Activated CD4-positive, alpha-beta T cell treated with anti-CD3 and anti-CD28 coated beads, Interleukin-2, amount 10 ng/mL, durations not matched to agents 24 days and 14 days (primary cell): ENCODE measurements around the gene CRTC3. TPM values are rescaled to one million over a fixed set of nuclear protein-coding genes. Genes with fewer than 3 reads are reported as not detected.

ENCODE experiments used
- DNase-seq: peaks from one replicate; pipeline ENCODE4 v3.0.0; 2022
- H3K27ac Mint-ChIP-seq: one replicate; pipeline ENCODE4 v1.8.0; 2022; ENCODE audit warnings: mild to moderate bottlenecking, mixed read lengths
- H3K27me3 Mint-ChIP-seq: one replicate; pipeline ENCODE4 v1.8.0; 2022; ENCODE audit warnings: mixed read lengths
- H3K36me3 Mint-ChIP-seq: one replicate; pipeline ENCODE4 v1.8.0; 2022; ENCODE audit warnings: low read depth, mild to moderate bottlenecking, mixed read lengths
- H3K4me1 Mint-ChIP-seq: one replicate; pipeline ENCODE4 v1.8.0; 2021; ENCODE audit warnings: mixed read lengths
- H3K4me3 Mint-ChIP-seq: one replicate; pipeline ENCODE4 v1.8.0; 2022; ENCODE audit warnings: mild to moderate bottlenecking, moderate library complexity, mixed read lengths
- H3K9me3 Mint-ChIP-seq: one replicate; pipeline ENCODE4 v1.8.0; 2021; ENCODE audit warnings: mixed read lengths
- intact Hi-C: fragments of 100-400 bp; cut with micrococcal nuclease; formaldehyde crosslinking; loops from one replicate; pipeline ENCODE4 v1.15.1; 2023
- total RNA-seq: library from RNA; stranded (reverse); gene quantifications from 2 replicates; pipeline ENCODE4 v1.2.3, GENCODE V29; 2022

The CRTC3 gene
- total RNA-seq, 1 donor from 2014 or later: 54.2 TPM

DNA sequence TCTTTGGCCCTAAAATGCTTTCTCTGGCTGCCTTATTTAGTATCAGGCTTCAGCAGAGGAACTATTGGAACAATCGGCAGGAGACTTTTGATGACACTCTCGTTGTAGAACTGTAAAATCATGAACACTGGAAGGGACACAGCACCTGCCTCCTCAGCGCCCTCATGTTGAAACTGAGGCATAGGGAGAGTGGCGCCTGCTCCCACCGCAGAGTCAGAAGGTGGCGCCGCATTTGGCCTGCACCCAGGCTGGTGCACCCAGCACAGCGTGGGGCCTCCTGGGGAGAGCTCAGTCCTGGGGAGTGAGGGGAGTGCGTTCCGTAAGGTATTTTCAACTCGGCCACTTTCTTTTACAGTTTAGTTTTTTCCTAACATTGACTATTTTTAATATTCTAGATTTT lies 109.2 kb downstream of the CRTC3 start:
- DNase-seq: no peak
- H3K4me3 Mint-ChIP-seq: no peak overlapping the region
- intact Hi-C loops: no loop called here
- no peaks in the 10 kb centered on the region for H3K27me3 Mint-ChIP-seq
- H3K27ac Mint-ChIP-seq: no peak overlapping the region
- no peaks in the 10 kb centered on the region for H3K4me1 Mint-ChIP-seq
- H3K9me3 Mint-ChIP-seq: peaks cover 4% of the 10 kb centered on the region
- peaks cover 51% of the 10 kb centered on the region for H3K36me3 Mint-ChIP-seq

DNA sequence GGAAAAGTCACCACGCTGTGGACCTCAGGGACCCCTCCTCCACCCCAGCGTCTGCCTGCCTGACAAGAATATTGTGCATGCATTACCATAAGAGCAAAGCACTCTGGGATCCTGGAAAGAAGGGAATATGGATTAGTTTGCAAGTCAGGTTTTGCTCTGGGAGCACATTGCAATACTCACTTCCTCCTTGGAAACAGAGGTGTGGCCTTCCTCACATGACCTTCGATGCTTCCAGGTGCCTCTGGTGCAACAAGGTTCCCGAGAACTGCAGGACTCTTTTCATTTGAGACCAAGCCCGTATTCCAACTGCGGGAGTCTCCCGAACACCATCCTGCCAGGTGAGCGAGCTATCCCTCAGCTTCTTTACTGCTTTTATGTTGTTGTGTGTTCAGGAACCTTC lies 111.1 kb downstream of the CRTC3 start:
- H3K9me3 Mint-ChIP-seq: no peaks in the 10 kb centered on the region
- no peak overlapping the region for H3K27ac Mint-ChIP-seq
- no peak for DNase-seq
- no peaks in the 10 kb centered on the region for H3K27me3 Mint-ChIP-seq
- H3K4me1 Mint-ChIP-seq: no peaks in the 10 kb centered on the region
- intact Hi-C loops: no loop called here
- H3K36me3 Mint-ChIP-seq: peaks cover 44% of the 10 kb centered on the region
- H3K4me3 Mint-ChIP-seq: no peak overlapping the region

DNA sequence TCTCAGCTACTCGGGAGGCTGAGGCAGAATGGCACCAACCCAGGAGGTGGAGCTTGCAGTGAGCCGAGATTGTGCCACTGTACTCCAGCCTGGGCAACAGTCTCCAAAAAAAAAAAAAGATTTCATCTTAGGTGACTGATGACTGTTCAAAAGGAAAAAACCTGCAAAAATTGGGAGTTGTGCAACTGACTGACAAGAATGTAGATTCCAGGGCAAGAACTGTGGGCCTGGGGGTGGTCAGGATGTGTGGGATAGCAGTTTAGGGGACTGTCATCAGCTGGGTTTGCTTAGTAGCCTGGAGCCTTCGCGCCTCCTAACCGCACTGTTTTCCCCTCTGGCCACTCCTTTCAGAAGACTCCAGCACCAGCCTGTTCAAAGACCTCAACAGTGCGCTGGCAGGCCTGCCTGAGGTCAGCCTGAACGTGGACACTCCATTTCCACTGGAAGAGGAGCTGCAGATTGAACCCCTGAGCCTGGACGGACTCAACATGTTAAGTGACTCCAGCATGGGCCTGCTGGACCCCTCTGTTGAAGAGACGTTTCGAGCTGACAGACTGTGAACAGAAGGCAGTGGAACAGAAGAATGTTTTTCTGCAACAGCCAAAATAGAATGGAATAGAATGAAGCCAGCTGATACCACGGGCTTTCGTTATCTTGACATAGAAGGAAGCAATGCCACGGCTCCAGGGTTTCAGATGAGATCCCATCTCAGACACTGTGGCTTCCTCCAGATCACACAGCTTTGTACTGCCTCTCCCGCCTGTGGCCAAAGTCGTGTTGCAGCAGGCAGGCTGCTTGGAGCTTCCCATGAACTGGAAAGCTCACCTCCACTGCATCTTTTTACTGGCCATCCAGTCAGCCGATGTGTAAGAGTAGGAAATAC lies 112.1 kb downstream of the CRTC3 start:
- Mint-ChIP-seq H3K4me3 (no peak overlapping the region), H3K4me1 (peaks cover 3% of the 10 kb centered on the region), H3K27me3 (no peaks in the 10 kb centered on the region), H3K27ac (no peak overlapping the region), H3K36me3 (peaks cover 41% of the 10 kb centered on the region), H3K9me3 (no peaks in the 10 kb centered on the region)
- no peak for DNase-seq
- intact Hi-C loops: no loop called here

DNA sequence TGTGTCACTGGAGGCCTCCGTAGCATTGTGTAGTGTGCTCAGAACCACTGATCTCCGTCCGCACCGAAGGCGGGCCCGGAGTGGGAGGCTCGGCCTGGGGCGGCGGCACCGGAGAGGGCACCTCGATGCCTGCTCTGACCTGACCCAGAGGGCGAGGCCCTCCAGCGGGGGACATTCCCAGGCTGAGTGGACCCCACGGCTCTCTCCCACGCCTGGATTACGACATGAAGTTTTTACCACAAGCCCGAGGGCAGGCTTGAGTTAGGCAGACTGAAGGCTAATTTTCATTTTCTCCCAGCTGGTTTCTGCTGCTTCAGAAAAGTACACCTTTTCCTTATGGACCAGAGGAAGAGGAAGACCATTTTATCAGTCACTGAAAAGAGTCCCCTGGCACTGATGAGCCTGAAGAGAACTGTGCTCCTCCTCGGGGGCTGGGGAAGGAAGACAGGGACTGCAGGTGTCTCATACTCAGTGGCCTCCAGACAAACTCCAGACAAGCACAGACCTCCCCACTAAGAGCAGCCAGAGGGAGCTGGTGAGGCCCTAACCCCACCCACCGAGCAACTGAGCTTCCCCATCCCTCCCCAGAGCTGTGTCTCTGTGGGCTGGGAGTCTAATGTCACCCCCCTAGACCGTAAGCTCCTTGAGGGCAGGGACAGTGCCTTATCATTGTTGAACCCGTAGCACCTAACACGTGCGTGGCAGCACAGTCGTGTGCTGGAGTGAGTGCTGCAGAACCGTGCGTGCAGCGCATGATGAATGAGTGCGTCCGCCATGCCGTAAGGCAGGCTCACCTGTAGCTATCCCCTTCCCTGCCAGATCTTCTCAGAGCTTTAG lies 113.0 kb downstream of the CRTC3 start:
- no peak for DNase-seq
- peaks cover 4% of the 10 kb centered on the region for H3K4me1 Mint-ChIP-seq
- no peak overlapping the region for H3K4me3 Mint-ChIP-seq
- H3K27ac Mint-ChIP-seq: no peak overlapping the region
- no peaks in the 10 kb centered on the region for H3K9me3 Mint-ChIP-seq
- no peaks in the 10 kb centered on the region for H3K27me3 Mint-ChIP-seq
- peaks cover 41% of the 10 kb centered on the region for H3K36me3 Mint-ChIP-seq
- intact Hi-C loops: no loop called here

GRCh38 chr15:90643301-90643632 lies 113.5 kb downstream of the CRTC3 start:
- H3K27me3 Mint-ChIP-seq: no peaks in the 10 kb centered on the region
- intact Hi-C loops: no loop called here
- no peak overlapping the region for H3K4me3 Mint-ChIP-seq
- no peak overlapping the region for H3K27ac Mint-ChIP-seq
- no peak for DNase-seq
- no peaks in the 10 kb centered on the region for H3K9me3 Mint-ChIP-seq
- H3K4me1 Mint-ChIP-seq: peaks cover 8% of the 10 kb centered on the region
- H3K36me3 Mint-ChIP-seq: peaks cover 36% of the 10 kb centered on the region

DNA sequence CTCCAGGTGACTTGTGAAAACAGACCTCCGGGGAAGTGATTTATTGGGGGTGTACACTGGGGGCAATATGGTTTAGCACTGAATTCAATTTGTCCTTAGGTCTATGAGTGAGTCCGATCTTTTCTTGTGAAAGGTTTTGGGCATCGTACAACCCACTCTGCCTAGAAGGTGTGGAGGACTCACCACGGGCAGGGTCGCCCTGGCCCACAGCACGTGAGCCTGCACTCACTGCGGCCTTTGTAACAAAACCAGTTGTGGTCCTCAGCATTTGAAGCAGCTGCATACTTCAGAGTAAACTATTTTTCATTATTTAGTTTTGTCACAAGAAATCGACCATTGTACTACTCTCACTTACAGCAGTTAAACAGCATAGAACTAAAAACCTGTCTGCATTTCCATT lies 114.8 kb downstream of the CRTC3 start:
- Mint-ChIP-seq H3K36me3 (peaks cover 30% of the 10 kb centered on the region), H3K9me3 (no peaks in the 10 kb centered on the region), H3K27me3 (no peaks in the 10 kb centered on the region), H3K27ac (no peak overlapping the region), H3K4me1 (peaks cover 20% of the 10 kb centered on the region), H3K4me3 (no peak overlapping the region)
- DNase-seq: no peak
- intact Hi-C loops: no loop called here

GRCh38 chr15:90644952-90645725 lies 115.4 kb downstream of the CRTC3 start:
- intact Hi-C loops: loop anchor here (5.0 kb wide), 2 partner anchors 167 to 227 kb away; no protein-coding TSS in a partner anchor
- no peaks in the 10 kb centered on the region for H3K27me3 Mint-ChIP-seq
- no peak for DNase-seq
- no peaks in the 10 kb centered on the region for H3K9me3 Mint-ChIP-seq
- peak overlapping the region; percentile 73 for H3K27ac Mint-ChIP-seq
- H3K36me3 Mint-ChIP-seq: peaks cover 30% of the 10 kb centered on the region
- no peak overlapping the region for H3K4me3 Mint-ChIP-seq
- peaks cover 26% of the 10 kb centered on the region for H3K4me1 Mint-ChIP-seq

DNA sequence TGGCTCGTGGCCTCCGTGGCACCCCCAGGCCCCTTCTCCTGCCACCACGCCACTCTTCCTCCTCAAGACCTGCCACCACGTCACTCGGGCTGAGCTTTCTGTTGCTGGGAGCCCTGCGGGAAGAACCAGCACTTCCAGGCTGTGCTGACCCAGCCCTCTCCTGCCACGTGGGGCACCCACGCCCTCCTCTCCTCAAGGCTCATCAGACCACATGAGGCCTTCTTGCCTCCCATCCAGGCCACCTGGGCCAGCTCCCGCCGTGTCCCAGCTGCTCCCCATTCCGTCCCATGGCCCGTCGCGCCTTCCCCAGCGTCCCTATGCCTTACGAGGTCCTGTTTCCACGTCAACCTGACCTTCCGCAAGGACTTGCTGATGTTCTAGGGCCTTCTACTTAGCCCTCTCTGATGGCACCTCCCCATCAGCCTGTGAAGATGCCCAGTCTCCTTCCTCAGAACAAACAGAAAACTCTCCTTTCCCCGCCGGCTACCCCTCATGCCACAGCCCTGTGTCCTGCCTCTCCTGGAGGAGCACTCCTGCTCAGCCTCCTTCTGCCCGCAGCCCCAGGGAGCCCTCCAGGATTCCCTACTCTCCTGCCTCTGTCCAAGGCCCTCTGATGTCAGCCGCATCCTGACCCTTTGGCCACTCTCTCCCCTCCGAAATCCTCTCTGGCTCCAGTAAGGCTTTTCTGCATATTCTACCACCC lies 116.3 kb downstream of the CRTC3 start:
- Mint-ChIP-seq H3K4me1 (peaks cover 35% of the 10 kb centered on the region), H3K36me3 (peaks cover 28% of the 10 kb centered on the region), H3K4me3 (no peak overlapping the region), H3K9me3 (no peaks in the 10 kb centered on the region), H3K27ac (peak overlapping the region; percentile 73), H3K27me3 (no peaks in the 10 kb centered on the region)
- intact Hi-C loops: loop anchor here (5.0 kb wide), 2 partner anchors 166 to 226 kb away; no protein-coding TSS in a partner anchor
- peak; percentile 64 for DNase-seq

DNA sequence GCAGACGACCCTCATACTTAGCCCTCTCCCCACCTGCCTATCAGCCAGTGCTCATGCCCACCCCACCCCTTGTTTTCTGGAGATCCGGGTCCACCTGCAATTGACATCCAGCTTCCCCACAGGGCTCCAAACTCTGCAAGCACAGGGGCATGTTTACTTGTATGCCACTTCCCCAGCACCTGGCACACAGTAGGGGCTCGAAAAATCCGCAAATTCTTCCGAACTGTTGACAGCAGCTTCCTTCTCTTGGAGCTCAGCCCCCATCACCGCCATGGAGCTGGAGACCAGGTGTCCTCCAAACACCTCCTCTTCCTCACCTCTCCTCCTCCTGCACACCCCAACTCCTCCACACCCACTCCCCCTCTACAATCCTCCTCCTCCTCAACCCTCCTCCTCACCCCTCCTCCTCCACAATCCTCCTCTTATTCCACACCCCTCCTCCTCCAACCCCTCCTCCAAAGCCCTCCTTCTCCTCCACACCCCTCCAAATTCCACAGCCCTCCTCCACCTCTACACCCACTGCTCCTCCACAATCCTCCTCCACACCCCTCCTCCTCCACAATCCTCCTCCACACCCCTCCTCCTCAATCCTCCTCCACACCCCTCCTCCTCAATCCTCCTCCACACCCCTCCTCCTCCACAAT lies 117.1 kb downstream of the CRTC3 start:
- intact Hi-C loops: loop anchor here (5.0 kb wide), 2 partner anchors 166 to 226 kb away; no protein-coding TSS in a partner anchor
- peak overlapping the region; percentile 73 for H3K27ac Mint-ChIP-seq

DNA sequence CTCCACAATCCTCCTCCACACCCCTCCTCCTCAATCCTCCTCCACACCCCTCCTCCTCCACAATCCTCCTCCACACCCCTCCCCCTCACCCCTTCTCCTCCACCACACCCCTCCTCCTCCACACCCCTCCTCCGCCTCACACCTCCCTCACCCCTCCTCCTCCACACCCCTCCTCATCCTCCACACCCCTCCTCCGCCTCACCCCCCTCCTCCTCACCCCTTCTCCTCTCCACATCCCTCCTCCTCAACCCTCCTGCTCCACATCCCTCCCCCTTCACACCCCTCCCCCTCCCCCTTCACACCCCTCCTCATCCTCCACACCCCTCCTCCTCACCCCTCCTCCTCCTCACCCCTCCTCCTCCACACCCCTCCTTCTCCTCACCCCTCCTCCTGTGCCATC lies 117.6 kb downstream of the CRTC3 start:
- H3K4me1 Mint-ChIP-seq: peaks cover 39% of the 10 kb centered on the region
- peak overlapping the region; percentile 71 for H3K27ac Mint-ChIP-seq
- H3K36me3 Mint-ChIP-seq: peaks cover 22% of the 10 kb centered on the region
- H3K9me3 Mint-ChIP-seq: no peaks in the 10 kb centered on the region
- intact Hi-C loops: loop anchor here (5.0 kb wide), 2 partner anchors 165 to 225 kb away; no protein-coding TSS in a partner anchor
- DNase-seq: no peak
- H3K27me3 Mint-ChIP-seq: no peaks in the 10 kb centered on the region
- H3K4me3 Mint-ChIP-seq: no peak overlapping the region

More for the DNA sequence above, 117.1 kb downstream of the CRTC3 start:
- peak; percentile 63 for DNase-seq
- no peaks in the 10 kb centered on the region for H3K27me3 Mint-ChIP-seq
- no peak overlapping the region for H3K4me3 Mint-ChIP-seq
- no peaks in the 10 kb centered on the region for H3K9me3 Mint-ChIP-seq
- H3K4me1 Mint-ChIP-seq: peaks cover 39% of the 10 kb centered on the region
- peaks cover 28% of the 10 kb centered on the region for H3K36me3 Mint-ChIP-seq

DNA sequence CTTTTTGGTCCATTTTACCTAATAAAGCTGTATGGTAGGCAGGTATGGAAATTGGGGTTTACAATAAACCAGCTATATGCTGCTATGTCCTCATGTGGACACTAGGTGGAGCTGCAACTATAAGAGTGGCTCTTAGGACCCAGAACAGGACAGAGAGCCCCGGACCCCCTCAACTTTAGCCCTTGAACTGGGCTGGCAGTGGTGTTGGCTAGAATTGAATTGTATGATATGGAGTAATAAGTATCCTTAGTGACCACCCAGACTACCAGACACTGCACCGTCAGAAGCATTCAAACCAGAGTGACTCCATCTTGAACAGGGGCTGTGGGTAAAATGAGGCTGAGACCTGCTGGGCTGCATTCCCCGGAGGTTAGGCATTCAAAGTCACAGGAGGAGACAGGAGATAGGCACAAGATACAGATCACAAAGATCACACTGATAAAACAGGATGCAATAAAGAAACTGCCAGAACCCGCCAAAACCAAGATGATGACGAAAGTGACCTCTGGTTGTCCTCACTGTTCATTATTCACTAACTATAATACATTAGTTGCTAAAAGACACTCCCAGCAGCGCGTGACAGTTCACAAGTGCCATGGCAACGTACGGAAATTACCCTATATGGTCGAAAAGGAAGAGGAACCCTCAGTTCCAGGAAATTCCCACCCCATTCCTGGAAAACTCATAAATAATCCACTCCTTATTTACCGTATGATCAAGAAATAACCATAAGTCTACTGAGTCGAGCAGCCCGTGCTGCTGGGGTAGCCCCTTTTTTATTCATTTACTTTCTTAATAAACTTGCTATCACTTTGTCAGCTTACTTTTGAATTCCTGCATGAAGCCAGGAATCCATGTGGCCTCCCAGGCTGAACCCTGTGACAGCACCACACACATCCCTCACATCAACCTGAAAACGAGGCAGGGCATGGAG lies 118.7 kb downstream of the CRTC3 start:
- intact Hi-C loops: loop anchor here (1.0 to 5.0 kb wide), 9 partner anchors 9 to 286 kb away; partner anchors contain the start of genes BLM and UNC45A
- H3K27ac Mint-ChIP-seq: peak overlapping the region; percentile 91
- H3K9me3 Mint-ChIP-seq: no peaks in the 10 kb centered on the region
- DNase-seq: peak; percentile 93
- H3K4me1 Mint-ChIP-seq: peaks cover 39% of the 10 kb centered on the region
- H3K27me3 Mint-ChIP-seq: no peaks in the 10 kb centered on the region
- peaks cover 11% of the 10 kb centered on the region for H3K36me3 Mint-ChIP-seq
- peak overlapping the region; percentile 70 for H3K4me3 Mint-ChIP-seq
